DOHH2 (cell line): ENCODE measurements around the gene FASTK.

Experiments used
- CTCF ChIP-seq: fragments of 200-600 bp; sonication (generic); IDR thresholded peaks from one replicate; pipeline ENCODE4 v1.5.1; 2014; ENCODE audit warnings: antibody characterized with exemption, mild to moderate bottlenecking, low read depth, low read length; ENCODE audit not compliant: poor library complexity, severe bottlenecking
- EZH2phosphoT487 ChIP-seq: fragments of 200-600 bp; sonication (generic); IDR thresholded peaks from 2 replicates; pipeline ENCODE4 v1.6.1; 2017; ENCODE audit warnings: borderline replicate concordance, mild to moderate bottlenecking, antibody characterized with exemption, low read length, moderate library complexity, mixed read lengths

GRCh38 chr7:151115121-151115835, 34.7 kb upstream of the FASTK start:
- TF ChIP-seq CTCF (no peak), EZH2phosphoT487 (no peak)
